ENCODE results near the gene OAT.
"Not testable (repeated sequence)": the region's sequence is repeated elsewhere in the genome, so short reads cannot be mapped to it uniquely, and the experiment has no call there.

Gene OAT

GRCh38 chr10:124447751-124448466, 29.2 kb upstream of the OAT start:
- no peak for DNase-seq (ENCODE audit: low spot score)

DNA sequence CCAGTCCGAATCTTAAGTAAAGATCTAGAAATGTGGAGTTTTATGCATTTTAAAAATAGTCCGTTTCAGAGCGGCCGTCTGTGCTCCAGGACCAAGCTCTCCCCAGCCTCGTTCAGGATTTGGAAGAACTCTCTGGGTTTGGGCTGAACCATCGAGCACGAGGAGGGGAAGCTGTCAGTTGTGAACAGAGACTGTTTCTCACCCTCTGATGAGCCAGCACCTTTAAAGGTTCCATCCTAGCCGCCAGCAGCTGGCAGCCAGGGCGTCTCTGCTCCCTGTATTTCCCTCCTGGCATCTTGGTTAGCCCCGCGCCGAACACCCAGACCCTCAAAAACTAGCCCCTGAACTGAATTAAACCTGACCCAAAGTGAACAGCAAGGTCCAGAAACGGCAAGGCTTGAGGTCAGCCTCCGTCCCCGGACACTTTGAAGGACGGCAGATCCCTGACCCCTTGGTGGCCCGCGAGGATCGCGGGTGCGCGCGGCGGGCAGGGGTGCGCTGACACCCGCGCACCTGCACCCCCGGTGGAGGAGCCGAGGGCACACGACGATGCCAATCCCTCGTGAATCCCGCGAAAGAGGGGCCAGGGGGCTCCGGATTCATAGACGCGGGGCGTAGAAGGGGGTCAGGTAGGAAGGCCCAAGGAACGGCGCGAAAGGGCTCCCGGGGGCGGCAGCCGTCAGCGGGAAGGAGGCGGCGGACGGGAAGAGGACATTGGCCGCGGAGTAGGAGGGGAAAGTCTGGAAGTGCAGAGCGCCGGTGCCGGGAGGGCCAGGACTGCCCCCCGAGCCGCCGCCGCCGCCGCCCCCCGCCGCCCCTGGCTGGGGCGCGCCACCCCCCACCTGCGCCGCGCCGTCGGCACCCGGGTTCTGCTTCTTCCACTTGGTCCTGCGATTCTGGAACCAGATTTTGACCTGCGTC, 28.4 kb upstream of the OAT start:
- DNase-seq (ENCODE audit: low spot score): no peak

GRCh38 chr10:124441694-124442093, 23.0 kb upstream of the OAT start:
- DNase-seq (ENCODE audit: low spot score): not testable (repeated sequence)

- DNase-seq (ENCODE audit: low spot score): no peak
These were observed 17.5 kb upstream of the OAT start for GRCh38 chr10:124436191-124436638.

DNA sequence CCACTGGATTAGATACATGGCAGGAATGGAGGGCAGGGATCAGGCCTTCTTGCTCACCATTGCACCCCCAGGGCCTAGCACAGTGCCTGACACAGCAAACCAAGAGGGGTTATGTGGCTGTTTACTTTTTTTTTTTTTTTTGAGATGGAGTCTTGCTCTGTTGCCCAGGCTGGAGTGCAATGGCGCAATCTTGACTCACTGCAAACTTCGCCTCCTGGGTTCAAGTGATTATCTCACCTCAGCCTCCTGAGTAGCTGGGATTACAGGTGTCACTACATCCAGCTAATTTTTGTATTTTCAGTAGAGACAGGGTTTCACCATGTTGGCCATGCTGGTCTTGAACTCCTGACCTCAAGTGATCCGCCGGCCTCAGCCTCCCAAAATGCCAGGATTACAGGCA, 17.0 kb upstream of the OAT start:
- DNase-seq (ENCODE audit: low spot score): not testable (repeated sequence)

- DNase-seq (ENCODE audit: low spot score): no peak
These were observed 14.7 kb upstream of the OAT start for GRCh38 chr10:124433461-124433860.

GRCh38 chr10:124430077-124430476, 11.4 kb upstream of the OAT start:
- DNase-seq (ENCODE audit: low spot score): no peak

DNA sequence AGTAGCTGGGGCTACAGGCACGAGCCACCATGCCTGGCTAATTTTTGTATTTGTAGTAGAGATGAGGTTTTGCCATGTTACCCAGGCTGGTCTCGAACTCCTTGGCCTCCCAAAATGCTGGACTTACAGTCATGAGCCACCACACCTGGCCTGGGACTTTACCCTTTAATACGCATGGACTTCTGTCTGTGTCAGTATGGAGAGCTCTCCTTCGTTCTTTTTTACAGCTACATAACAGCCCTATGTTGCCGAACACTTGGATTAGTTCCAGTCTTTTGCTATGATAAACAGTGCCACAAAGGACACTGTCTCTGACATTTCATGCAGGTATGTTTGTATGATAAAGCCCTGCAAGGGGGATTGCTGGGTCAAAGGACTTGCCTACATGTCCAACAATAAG, 10.9 kb upstream of the OAT start:
- DNase-seq (ENCODE audit: low spot score): no peak

DNA sequence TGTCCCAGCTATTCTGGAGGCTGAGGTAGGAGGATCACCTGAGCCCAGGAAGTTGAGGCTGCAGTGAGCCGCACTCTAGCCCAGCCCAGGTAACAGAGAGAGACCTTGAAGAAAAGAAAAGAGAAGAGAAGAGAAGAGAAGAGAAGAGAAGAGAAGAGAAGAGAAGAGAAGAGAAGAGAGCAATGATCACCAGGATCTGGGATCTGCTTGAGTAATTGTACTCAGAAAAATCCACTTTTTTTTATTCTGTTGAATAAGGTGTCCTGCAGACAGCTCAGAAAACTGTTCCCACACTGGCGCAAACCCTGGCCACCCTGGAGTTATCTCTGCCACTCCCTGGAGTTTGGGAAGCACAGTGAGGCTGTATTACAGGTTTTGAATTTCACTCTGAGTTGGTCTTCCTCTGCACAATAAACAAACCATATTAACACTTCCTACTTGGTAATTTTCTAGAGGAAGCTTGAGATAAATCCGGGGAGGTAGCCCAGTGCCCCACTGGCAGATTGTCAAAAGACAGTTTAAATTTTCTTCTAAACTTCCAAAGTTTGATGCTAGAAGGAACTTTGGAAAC, 9.6 kb upstream of the OAT start:
- no peak for DNase-seq (ENCODE audit: low spot score)

DNA sequence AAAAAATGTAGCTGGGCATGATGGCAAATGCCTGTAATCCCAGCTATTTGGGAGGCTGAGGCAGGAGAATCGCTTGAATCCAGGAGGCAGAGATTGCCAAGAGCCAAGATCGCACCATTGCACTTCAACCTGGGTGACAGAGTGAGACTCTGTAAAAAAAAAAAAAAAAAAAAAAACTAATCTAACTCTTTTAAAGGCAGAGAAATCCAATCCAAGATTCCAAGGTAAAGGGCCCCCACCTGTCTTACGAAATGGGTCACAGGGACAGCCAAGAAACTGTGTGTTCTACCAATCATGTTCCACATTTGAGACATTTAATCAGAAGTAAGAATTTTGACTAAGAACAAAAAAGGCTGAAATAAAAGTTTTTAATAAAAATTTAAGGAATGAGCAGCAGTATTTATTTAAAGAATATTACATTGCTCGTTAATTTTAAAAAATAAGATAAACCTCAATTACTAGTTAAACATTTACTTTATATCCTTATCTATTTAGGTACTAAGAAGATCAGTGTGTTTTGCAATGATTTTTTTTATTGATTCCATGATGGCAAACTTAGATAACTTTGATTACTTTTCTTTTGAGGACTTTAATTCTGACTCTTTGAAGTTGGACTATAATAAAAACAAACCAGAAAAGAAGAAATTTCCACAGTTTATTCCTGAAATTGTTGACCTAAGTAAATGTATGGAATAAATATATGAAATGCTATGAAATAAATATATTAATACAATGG, 6.7 kb upstream of the OAT start:
- DNase-seq (ENCODE audit: low spot score): no peak

GRCh38 chr10:124423813-124424212, 5.1 kb upstream of the OAT start:
- DNase-seq (ENCODE audit: low spot score): no peak

- no peak for DNase-seq (ENCODE audit: low spot score)
These were observed 4.0 kb upstream of the OAT start for GRCh38 chr10:124422742-124423141.

- no peak for DNase-seq (ENCODE audit: low spot score)
These were observed 1.5 kb upstream of the OAT start for GRCh38 chr10:124420254-124420653.

DNA sequence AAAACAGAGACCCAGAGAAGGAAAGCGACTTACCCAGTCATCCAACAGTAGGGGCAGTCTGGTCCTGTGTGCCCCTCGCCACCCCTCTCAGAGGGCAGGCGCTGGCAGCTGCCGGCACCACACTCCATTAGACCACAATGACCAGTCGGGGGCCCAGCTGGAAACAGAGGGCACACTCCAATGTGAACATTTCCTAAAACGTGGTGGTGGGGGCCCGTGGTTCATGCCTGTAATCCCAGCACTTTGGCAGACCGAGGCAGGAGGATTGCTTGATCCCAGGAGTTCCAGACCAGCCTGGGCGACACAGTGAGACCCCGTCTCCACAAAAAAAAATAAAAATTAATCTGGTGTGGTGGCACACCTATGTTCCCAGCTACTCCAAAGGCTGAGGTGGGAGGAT, 912 bp upstream of the OAT start:
- no peak for DNase-seq (ENCODE audit: low spot score)

GRCh38 chr10:124417895-124418725, 613 bp downstream of the OAT start:
- DNase-seq (ENCODE audit: low spot score): no peak

GRCh38 chr10:124416733-124417132, 2.0 kb downstream of the OAT start:
- DNase-seq (ENCODE audit: low spot score): no peak

- DNase-seq (ENCODE audit: low spot score): no peak
These were observed 3.5 kb downstream of the OAT start for GRCh38 chr10:124415210-124415609.

DNA sequence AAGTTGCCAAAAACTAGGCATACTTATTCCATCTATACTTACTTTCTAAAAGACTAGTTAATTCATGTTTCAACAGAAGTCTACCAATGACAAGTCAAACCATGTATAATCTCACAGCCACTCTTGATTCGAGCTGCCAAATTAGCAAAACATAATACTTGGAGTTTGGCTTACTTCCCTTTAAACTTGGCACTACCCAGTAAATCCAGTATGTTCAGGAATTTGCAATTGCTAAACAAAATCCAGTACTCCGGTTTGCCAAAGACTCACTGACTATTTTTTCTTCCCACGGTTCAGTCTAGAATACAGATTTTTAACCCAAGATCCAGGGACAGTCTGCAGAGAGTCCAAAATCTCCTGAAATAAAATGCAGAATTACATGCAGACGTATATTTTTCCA, 4.6 kb downstream of the OAT start:
- DNase-seq (ENCODE audit: low spot score): no peak

DNA sequence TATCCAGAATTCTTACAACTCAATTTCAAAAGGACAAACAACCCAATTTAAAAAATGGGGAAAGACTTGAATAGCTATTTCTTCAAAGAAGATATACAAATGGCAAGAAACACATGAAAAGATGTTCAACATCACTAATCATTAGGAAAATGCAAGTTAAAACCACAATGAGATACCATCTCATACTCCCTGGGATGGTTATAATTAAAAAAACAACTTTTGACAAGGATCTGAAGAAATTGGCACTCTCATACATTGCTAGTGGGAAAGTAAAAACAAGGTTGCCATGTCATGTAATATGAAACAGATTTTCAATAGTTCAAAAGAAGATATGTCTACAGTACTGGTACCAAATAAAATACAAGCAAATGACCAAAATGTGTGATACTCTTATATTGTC, 9.0 kb downstream of the OAT start:
- no peak for DNase-seq (ENCODE audit: low spot score)

DNA sequence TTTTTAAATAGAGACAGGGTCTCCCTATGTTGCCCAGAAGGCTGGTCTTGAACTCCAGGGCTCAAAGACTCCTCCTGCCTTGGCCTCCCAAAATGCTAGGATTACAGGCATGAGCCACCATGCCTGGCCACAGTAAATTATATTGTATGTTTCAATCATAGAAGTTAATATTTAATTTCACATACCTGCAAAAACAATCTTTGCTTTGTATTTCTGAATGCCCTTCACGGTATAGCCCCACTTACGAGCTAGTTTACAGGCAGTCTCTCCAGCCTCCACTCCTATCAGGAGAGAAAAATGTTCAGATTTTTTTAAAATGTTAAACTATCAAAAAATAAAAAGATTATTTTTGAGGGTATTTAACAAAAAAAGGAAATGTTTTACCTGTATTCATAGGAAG, 10.4 kb downstream of the OAT start:
- no peak for DNase-seq (ENCODE audit: low spot score)

DNA sequence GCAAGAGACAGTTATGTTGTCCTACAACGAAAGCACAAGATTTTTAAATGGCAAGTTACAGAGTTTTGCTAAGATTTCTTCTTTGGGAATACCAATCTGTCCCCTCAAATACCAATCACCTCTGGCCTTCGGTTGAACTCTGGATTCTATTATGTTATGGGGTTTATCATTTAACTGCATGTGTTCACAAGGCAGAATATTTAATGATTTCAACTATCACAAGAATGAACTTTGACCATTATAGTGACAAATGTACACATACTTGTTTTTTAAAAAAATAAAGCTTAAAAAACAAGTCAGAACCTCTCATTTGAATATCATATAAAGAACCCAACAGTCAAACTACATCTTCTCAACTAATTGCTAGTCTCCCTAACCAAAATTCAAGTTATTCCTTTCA, 11.3 kb downstream of the OAT start:
- DNase-seq (ENCODE audit: low spot score): no peak
